Upper lobe of left lung (tissue), 6 donors: ENCODE measurements around the gene ZNF766. TPM values are rescaled to one million over a fixed set of nuclear protein-coding genes. Genes with fewer than 3 reads are reported as not detected.
A peak's percentile ranks its signal among the peaks of the same experiment; 100 is the strongest.

Experiments
- ATAC-seq, 2 donors: fragments of 200-7000 bp; cut with Tn5 transposase; one replicate each; pipeline ENCODE4 v1.9.1; 2022; ENCODE audit warnings: mild to moderate bottlenecking in 2 of 2, moderate library complexity in 2 of 2; ENCODE audit not compliant: low FRiP score in 2 of 2
- DNase-seq, 2 donors: peaks; one replicate each; pipeline ENCODE4 v3.0.0-alpha.2; 2019 to 2020
- H3K27ac ChIP-seq, 4 donors: fragments of 200-600 bp; sonication (generic); one replicate each; pipeline ENCODE4 v1.5.1; 2016 to 2019
- H3K27me3 ChIP-seq, 4 donors: fragments of 200-600 bp; sonication (generic); one replicate each; pipeline ENCODE4 v1.5.1; 2017 to 2019
- H3K36me3 ChIP-seq, 4 donors: fragments of 200-600 bp; sonication (generic); one replicate each; pipeline ENCODE4 v1.5.1; 2016 to 2019
- H3K4me1 ChIP-seq, 4 donors: fragments of 200-600 bp; sonication (generic); one replicate each; pipeline ENCODE4 v1.5.1; 2018 to 2019
- H3K4me3 ChIP-seq, 4 donors: fragments of 200-600 bp; sonication (generic); one replicate each; pipeline ENCODE4 v1.5.1; 2017 to 2019; ENCODE audit warnings: mild to moderate bottlenecking in 2 of 4, moderate library complexity in 1 of 4
- H3K9me3 ChIP-seq, 4 donors: fragments of 200-600 bp; sonication (generic); one replicate each; pipeline ENCODE4 v1.5.1; 2018 to 2019
- EP300 ChIP-seq, 4 donors: sonication (generic); formaldehyde crosslinking; IDR thresholded peaks; one replicate each; pipeline ENCODE4 v1.5.1; 2017; ENCODE audit warnings: antibody characterized with exemption in 4 of 4, control low read depth in 2 of 4
- POLR2A ChIP-seq, 4 donors: fragments of 450-650 bp; IDR thresholded peaks; one replicate each; pipeline ENCODE4 v1.5.1; 2016 to 2017; ENCODE audit warnings: antibody characterized with exemption in 4 of 4, mild to moderate bottlenecking in 2 of 4
- POLR2AphosphoS5 ChIP-seq, 2 donors: sonication (generic); formaldehyde crosslinking; IDR thresholded peaks; one replicate each; pipeline ENCODE4 v1.5.1; 2017; ENCODE audit warnings: antibody characterized with exemption in 2 of 2
- WGBS, 2 donors: methylation state at CpG; one replicate each; pipeline ENCODE4 v1.1.5; 2017 to 2018; 5-methylcytosine and 5-hydroxymethylcytosine counted together
- total RNA-seq, 6 donors: library from RNA; depleted of rRNA in 4 of 6; stranded (reverse); fragments of >200 nt in 4 of 6; gene quantifications; one replicate each; pipeline versions ENCODE4 v1.1.0 to v1.2.1, GENCODE V29; 2016 to 2021
- TF ChIP-seq, protein P1 (sequence below), 6 experiments: fragments of 450-650 bp in 4 of 6; fragments of 200-600 bp in 2 of 6; sonication (generic) in 2 of 6; IDR thresholded peaks; one replicate each; pipeline ENCODE4 v1.5.1; 2016 to 2019; ENCODE audit warnings: antibody characterized with exemption in 6 of 6
- donor health status: DM: no; HTN: no; CAD: no; lungs with moderate emphysema.
- donor health status: DM: no; HTN: yes; CAD: no; lungs with severe emphysema.

The ZNF766 gene
- total RNA-seq, 6 donors from 2014 or later, result 4.0 to 20.0 (median 14.7) TPM

DNA sequence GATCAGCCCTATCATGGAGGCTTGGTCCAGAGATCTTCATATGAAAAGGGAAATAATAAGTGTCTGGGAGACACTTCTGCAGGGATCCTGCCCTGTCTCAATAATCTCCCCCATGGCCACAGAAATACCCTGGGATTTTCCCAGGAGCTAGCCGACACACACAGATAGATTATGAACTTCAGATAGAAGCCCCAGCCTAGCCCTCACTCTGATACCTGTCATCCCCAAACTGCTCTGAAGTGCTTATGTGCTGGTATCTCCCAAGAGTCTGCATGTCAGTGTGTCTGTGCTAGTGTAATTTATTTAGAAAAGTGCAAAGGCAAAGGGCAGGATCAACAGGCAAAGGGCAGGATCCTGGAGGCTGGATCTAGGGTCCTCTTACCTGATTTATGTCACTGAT lies 38.7 kb upstream of the ZNF766 start:
- Histone ChIP-seq H3K27me3 (no peaks in the 10 kb centered on the region), H3K4me3 (no peak overlapping the region), H3K9me3 (no peaks in the 10 kb centered on the region), H3K4me1 (no peaks in the 10 kb centered on the region), H3K27ac (no peak overlapping the region), H3K36me3 (peaks cover 21 to 35% (median 29%) of the 10 kb centered on the region in 4 donors)
- ATAC-seq, result no peak
- DNase-seq, result no peak
- TF ChIP-seq, protein P1, sequence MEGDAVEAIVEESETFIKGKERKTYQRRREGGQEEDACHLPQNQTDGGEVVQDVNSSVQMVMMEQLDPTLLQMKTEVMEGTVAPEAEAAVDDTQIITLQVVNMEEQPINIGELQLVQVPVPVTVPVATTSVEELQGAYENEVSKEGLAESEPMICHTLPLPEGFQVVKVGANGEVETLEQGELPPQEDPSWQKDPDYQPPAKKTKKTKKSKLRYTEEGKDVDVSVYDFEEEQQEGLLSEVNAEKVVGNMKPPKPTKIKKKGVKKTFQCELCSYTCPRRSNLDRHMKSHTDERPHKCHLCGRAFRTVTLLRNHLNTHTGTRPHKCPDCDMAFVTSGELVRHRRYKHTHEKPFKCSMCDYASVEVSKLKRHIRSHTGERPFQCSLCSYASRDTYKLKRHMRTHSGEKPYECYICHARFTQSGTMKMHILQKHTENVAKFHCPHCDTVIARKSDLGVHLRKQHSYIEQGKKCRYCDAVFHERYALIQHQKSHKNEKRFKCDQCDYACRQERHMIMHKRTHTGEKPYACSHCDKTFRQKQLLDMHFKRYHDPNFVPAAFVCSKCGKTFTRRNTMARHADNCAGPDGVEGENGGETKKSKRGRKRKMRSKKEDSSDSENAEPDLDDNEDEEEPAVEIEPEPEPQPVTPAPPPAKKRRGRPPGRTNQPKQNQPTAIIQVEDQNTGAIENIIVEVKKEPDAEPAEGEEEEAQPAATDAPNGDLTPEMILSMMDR (IDR thresholded peaks at IDR 0.05), result no peak
- no peak for TF ChIP-seq EP300 (IDR thresholded peaks at IDR 0.05)
- TF ChIP-seq POLR2AphosphoS5 (IDR thresholded peaks at IDR 0.05), result no peak
- no peak for TF ChIP-seq POLR2A (IDR thresholded peaks at IDR 0.05)
- WGBS, 2 donors, result 88% methylated on average over 1 of the region's 1 CpG

DNA sequence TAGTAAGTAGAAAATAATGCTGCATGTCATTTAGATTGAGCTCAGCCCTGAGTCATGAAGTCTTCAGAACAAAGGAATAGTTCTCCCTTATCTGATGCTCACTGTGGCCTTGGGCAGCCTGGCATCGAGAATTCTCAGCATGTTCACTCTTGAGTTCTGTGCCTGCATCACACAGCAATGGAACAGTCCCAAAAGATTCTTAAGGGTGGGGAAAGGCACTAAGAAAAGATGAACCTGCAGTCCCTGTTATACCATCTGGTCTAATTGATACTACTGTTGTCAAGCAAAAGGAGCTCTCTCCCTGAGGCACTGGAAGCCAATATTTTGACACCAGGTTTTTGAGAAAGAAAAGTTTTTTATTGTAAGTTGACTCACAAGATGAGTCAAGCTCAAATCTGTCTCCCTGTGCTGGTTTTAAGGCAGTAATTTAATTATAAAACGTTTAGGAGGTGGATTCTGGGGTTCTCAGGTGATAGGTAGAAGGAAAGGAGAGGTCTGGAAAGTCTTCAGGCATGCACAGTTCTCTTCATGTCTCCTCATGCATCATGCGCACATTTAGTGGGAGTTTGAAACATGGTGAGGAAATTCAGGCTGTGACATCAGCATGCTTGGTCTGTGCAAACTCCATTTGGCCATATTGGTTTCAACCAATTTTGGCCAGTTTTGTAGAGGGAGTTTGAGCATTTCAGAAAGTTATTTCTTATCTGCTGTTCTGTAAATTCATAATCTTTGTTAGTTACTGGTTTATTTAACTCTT lies 38.1 kb upstream of the ZNF766 start:
- TF ChIP-seq POLR2AphosphoS5 (IDR thresholded peaks at IDR 0.05) (no peak), POLR2A (IDR thresholded peaks at IDR 0.05) (no peak), EP300 (IDR thresholded peaks at IDR 0.05) (no peak)
- TF ChIP-seq, protein P1 (IDR thresholded peaks at IDR 0.05), result no peak
- peaks cover 15 to 28% (median 22%) of the 10 kb centered on the region in 4 donors for H3K36me3 ChIP-seq
- no peaks in the 10 kb centered on the region for H3K27me3 ChIP-seq
- ATAC-seq (no peak), DNase-seq (no peak)
- no peak overlapping the region for H3K4me3 ChIP-seq
- H3K4me1 ChIP-seq, result no peaks in the 10 kb centered on the region
- WGBS, 2 donors, result 76 to 77% methylated on average over 3 of the region's 3 CpGs
- no peaks in the 10 kb centered on the region for H3K9me3 ChIP-seq
- H3K27ac ChIP-seq, result no peak overlapping the region

DNA sequence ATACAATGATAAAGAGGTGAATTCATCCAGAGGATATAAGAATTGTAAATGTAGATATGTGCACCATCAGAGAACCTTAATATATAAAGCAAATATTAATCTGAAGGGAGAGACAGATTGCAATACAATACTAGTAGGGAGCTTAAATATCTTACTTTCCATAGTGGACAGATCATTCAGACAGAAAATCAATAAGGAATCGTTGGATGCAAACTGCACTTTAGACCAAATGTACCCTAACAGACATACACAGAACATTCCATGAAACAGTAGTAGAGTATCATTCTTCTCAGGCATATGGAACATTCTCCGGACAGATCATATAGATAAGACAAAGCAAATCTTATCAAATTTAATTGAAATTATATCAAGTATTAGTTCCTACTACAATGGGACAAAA lies 35.0 kb upstream of the ZNF766 start:
- H3K4me3 ChIP-seq, result no peak overlapping the region
- no peaks in the 10 kb centered on the region for H3K9me3 ChIP-seq
- WGBS, 2 donors, result 81% methylated on average over 2 of the region's 2 CpGs
- no peaks in the 10 kb centered on the region for H3K36me3 ChIP-seq
- H3K27ac ChIP-seq, result no peak overlapping the region
- DNase-seq, result no peak
- no peak for TF ChIP-seq EP300 (IDR thresholded peaks at IDR 0.05)
- TF ChIP-seq POLR2A (IDR thresholded peaks at IDR 0.05), result no peak
- TF ChIP-seq, protein P1 (IDR thresholded peaks at IDR 0.05), result no peak
- no peak for TF ChIP-seq POLR2AphosphoS5 (IDR thresholded peaks at IDR 0.05)
- H3K27me3 ChIP-seq, result no peaks in the 10 kb centered on the region
- no peaks in the 10 kb centered on the region for H3K4me1 ChIP-seq
- ATAC-seq, result no peak

DNA sequence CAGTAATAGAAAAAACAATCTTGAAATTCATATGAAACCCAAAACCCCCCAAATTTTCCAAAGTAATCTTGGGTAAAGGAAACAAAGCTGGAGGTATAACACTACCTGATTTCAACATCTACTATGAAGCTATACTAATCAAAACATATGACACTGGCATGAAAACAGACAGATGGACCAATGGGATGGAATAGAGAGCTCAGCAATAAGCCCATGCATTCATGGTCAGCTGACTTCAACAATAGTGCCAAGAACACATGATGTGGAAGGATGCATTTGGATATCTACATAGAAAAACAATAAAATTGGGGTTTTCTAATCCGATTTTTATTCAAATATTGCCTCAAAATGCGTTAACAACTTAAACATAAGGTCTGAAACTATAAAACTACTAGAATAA lies 32.2 kb upstream of the ZNF766 start:
- 68 to 73% methylated on average over 2 of the region's 2 CpGs for WGBS, 2 donors
- H3K27me3 ChIP-seq, result no peaks in the 10 kb centered on the region
- TF ChIP-seq EP300 (IDR thresholded peaks at IDR 0.05), result no peak
- ATAC-seq (no peak), DNase-seq (no peak)
- no peak overlapping the region for H3K4me3 ChIP-seq
- no peak overlapping the region for H3K27ac ChIP-seq
- no peaks in the 10 kb centered on the region for H3K4me1 ChIP-seq
- H3K9me3 ChIP-seq, result no peaks in the 10 kb centered on the region
- H3K36me3 ChIP-seq, result no peaks in the 10 kb centered on the region

DNA sequence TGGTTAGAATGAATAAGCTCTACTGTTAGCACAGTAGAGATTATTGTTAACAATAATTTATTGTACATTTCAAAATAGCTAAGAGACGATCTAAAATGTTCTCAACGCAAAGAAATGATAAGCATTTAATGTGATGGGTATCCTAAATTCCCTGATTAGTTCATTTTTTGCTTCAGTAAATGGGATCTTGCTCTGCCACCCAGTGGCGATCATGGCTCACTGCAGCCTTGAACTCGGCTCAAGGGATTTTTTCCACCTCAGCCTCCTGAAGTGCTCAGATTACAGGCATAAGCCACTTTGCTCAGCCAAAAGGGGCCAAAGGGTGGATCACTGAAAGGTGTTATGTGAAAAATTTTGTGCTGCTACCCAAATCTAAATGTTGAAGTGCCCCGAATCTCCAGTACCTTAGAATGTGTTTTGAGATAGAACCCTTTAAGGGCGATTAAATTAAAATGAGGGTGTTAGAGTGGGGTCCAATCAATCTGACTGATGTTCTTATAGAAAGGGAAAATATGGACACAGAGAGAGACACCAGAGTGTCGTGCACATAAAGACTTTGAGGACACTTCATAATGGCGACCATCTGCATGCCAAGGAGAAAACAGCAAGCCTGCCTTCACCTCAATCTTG lies 31.5 kb upstream of the ZNF766 start:
- ATAC-seq (peak; percentile 85 to 91), DNase-seq (peak in 1 of 2 donors; percentile 61)
- H3K27me3 ChIP-seq, result no peaks in the 10 kb centered on the region
- no peaks in the 10 kb centered on the region for H3K4me1 ChIP-seq
- no peak overlapping the region for H3K27ac ChIP-seq
- H3K4me3 ChIP-seq, result no peak overlapping the region
- WGBS, 2 donors, result 13 to 18% methylated on average over 8 of the region's 8 CpGs
- TF ChIP-seq POLR2A (IDR thresholded peaks at IDR 0.05) (no peak), EP300 (IDR thresholded peaks at IDR 0.05) (no peak), POLR2AphosphoS5 (IDR thresholded peaks at IDR 0.05) (no peak)
- TF ChIP-seq, protein P1 (IDR thresholded peaks at IDR 0.05), result peak; percentile 58 to 95 (median 82)
- no peaks in the 10 kb centered on the region for H3K9me3 ChIP-seq
- H3K36me3 ChIP-seq, result no peaks in the 10 kb centered on the region
